GM18907 (cell line): Measurements from ENCODE around the gene PCED1A.

Source experiments
- ATAC-seq: cut with Tn5 transposase; IDR thresholded peaks from one replicate; pipeline ENCODE4 v1.9.1; 2021; ENCODE audit warnings: mild to moderate bottlenecking, moderate library complexity; ENCODE audit not compliant: unreplicated experiment

Gene PCED1A, protein sequence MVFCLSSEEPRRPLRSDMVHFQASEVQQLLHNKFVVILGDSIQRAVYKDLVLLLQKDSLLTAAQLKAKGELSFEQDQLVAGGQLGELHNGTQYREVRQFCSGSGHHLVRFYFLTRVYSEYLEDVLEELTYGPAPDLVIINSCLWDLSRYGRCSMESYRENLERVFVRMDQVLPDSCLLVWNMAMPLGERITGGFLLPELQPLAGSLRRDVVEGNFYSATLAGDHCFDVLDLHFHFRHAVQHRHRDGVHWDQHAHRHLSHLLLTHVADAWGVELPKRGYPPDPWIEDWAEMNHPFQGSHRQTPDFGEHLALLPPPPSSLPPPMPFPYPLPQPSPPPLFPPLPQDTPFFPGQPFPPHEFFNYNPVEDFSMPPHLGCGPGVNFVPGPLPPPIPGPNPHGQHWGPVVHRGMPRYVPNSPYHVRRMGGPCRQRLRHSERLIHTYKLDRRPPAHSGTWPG

DNA sequence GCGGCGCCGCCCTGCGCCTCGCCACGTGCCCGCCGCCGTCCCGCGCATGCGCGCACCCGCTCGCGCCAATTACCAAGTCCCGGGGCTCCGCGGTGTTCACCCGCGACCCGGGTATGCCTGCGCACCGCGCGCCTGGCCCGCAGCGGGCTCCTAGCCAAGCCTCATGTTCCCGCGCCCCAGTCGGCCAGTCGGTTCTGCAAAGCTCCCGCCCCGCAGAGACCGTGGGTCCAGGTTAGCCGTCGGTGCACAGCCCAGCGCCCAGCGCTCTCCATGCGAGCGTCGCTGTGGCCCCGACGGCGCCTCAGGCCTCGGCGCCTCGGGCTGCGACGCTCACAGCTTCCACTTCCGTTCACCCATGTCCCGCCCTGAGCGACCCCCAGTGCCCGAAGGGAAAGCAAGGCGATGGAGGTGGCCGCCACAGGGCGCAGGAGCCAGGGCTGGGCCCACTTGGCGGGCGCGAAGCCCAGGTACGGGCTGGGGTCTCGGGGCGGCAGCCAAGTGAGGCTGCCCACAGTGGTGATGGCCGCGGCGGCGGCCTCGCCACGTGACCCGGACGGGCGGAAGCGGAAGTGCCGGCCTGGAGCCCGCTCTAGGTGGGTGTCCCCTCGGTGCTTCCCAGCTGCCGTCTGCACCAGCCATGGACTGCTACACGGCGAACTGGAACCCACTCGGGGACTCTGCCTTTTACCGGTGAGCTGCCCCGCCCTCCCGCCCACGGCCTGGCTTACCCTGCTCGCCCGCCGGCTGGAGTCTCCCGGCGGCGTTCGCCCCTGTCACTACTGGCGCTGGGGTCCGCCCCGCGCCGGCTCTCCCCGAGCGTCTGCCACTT is at the start of gene PCED1A, which contains the start of gene VPS16:
Gene PCED1A (minus strand): TSS at position 518 of the 829 bp plus-strand sequence. CDS start 743 bp downstream, outside the sequence.
Gene VPS16 (plus strand): TSS at position 608 of the 829 bp plus-strand sequence. CDS start 30 bp downstream, at position 638.
- peak; percentile 91 for ATAC-seq

DNA sequence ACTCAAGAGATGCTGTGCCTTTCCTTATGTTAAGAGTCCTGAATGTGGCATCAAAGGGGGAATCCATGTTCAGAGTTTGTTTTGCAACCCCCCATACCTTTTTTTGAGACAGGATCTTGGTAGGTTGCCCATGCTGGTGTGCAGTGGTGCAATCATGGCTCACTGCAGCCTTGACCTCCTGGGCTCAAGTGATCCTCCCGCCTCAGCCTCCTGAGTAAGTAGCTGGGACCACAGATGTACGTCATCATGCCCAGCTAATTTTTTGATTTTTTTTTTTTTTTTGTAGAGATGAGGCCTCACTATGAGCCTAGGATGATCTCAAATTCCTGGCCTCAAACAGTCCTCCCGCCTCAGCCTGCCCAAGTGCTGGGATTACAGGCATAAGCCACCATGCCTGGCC is 49.3 kb upstream of the PCED1A start:
- ATAC-seq = no peak

DNA sequence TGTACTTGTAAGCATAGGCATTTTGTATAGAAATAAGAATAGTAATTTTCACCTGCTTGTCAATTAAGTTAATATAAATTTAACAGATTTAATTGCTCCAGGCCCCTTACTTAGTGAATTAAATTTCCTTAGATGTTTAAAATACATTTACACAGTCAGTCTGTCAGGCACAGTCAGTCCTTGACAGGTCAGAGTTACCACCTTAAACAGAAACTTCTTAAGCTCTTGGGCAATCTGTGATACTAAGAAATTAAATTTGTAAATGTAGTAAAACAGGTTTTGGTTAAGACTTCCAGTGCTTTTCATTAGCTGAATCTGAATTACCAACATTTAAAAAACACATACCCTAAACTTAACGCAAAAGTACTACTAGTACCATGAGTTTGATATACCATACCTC is 48.8 kb upstream of the PCED1A start:
- no peak for ATAC-seq

- no peak for ATAC-seq
These were observed 47.9 kb upstream of the PCED1A start for GRCh38 chr20:2888224-2888955.

GRCh38 chr20:2887715-2888114 is 47.3 kb upstream of the PCED1A start:
- ATAC-seq = no peak

- no peak for ATAC-seq
These were observed 43.5 kb upstream of the PCED1A start for GRCh38 chr20:2883726-2884637.

GRCh38 chr20:2880650-2881049 is 40.2 kb upstream of the PCED1A start:
- no peak for ATAC-seq

DNA sequence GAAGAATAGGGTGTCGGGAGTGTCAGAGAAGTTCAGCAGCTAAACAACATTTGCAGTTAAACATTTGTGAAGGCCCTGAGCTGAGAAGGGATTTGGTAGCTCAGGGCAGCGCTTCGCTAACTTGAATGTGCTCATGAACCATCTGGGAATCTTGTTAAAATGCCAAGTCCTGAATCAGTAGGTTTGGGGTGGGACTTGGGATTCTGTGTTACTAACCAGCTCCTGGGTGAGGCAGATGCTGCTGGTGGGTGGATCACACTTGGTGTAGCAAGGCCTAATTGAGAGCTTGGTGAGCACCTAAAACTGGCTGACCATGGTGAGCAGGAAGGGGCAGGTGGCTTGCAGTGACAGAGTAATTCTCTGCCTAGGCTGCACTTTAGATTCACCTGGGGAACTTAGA is 38.7 kb upstream of the PCED1A start:
- ATAC-seq = no peak

DNA sequence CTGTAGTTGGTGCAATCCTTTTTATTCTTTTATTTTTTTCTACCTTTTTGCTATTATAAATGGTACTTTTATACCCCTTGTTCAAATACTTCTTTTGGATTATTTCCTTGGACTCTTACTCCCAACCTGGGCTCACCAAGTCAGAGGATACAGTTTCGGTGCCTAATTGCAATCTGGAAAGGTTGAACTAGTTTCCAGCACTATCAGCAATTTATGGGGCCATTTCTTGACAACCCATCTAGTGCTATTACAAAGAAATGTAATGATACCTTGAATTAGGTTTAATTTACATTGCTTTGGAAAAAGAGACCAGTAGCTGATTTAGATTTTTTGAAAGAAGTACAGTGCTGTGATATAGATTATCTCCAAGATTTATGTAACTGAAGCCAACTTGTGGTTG is 38.1 kb upstream of the PCED1A start:
- ATAC-seq = no peak

DNA sequence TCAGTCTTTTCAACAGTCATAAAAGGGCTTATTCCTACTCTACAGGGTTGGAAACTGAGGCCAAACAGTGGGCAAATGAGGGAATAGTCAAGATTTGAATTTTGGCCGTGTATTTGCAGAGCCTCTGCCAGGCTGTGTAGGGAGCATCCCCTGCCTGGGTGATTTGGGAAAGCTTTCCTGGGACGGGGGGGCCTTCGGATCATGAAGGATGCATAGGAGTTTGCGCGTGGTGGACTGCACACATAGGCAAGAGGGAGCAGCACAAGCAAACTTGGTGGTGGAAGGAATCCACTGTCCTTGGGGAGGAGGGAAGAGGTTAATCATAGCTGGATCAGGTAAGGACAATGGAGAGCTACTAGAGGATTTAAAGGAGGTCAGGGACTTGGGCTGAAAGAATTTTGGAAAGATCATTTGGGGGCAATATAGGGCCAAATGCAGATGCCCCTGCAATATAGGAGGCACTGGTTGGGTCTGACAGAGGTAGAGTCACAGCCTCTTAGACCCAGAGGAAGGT is 35.3 kb upstream of the PCED1A start:
- ATAC-seq = no peak

- ATAC-seq = no peak
These were observed 34.0 kb upstream of the PCED1A start for GRCh38 chr20:2874456-2874855.

DNA sequence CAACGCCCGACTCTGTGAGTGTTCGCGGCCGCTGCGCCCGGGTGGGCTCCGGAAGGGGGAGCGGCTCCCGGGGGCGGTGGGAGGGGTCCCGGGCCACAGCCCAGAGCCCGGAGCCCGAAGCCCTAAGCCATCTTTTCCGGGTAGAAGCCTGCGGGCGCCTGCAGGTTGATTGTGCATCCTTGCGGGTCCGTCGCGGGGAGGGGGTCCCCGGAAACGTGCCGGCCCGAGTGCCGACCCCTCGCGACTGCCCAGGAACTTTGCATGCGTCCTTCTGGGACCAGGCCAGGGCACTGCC is 33.2 kb upstream of the PCED1A start:
- peak; percentile 48 for ATAC-seq

DNA sequence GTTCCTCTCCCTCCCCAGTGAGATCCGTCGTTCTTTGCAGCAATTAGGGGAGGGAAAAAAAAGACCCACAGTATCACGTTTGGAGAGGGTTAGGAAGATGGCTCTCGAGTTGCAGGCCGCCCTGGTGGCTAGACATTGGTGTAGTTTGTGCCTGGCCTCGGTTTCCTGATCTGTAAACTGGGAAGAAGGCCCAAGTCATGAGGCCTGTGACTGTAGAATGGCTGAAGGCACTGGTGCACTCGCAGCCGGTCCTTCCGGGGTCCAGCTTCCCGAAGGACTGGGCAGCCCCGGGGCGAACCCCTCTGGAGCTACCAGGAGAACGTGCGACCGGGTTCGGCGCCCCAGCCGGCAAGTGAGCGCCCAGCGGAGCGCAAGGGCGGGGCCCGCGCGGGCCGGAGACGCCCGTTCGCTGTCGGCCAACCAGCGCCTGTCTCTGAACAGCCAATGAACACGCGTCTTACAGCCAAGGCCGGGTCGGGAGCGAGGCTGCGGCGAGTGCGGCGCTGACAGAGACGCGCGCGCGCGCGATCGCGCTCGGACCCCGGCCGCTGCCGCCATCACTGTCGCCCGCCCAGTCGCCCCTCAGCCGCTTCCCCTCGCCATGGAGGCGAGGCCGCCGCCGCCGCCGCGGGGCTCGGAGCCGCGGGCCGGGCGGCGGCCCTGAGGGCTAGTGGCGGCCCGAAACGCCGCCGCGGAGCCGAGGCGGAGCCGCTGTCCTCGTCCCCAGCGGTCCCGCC is 32.7 kb upstream of the PCED1A start, which contains the start of gene PTPRA:
Gene PTPRA (plus strand): TSS at position 472 of the 737 bp plus-strand sequence. CDS start 90,797 bp downstream, outside the sequence.
- peak; percentile 92 for ATAC-seq

- peak; percentile 34 for ATAC-seq
These were observed 32.1 kb upstream of the PCED1A start for GRCh38 chr20:2872459-2873009.

- ATAC-seq = no peak
These were observed 31.4 kb upstream of the PCED1A start for GRCh38 chr20:2871661-2872458.

- ATAC-seq = no peak
These were observed 30.6 kb upstream of the PCED1A start for GRCh38 chr20:2871111-2871465.

DNA sequence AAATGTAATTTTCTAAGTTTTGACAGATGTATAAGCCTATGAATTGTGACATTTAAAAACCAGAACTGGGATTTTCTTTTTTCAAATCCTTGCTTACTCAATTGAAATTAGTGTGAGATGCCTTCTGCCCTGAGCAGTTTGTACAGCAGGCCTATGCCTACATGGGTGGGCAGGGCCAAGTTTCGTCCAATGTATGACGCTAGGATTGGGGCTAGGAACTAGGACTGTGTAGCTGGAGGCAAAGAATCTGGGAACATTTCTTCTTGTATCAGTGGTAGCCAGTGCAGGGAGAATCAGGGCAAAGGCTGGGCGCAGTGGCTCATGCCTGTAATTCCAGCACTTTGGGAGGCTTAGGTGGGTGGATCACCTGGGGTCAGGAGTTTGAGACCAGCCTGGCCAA is 28.9 kb upstream of the PCED1A start:
- no peak for ATAC-seq
